Tibial nerve (tissue), 4 donors: ENCODE results near the gene CXXC4. TPM values are rescaled to one million over a fixed set of nuclear protein-coding genes. Genes with fewer than 3 reads are reported as not detected.
A peak's percentile ranks its signal among the peaks of the same experiment; 100 is the strongest.

ENCODE experiments used
- DNase-seq, 2 donors: peaks; one replicate each; pipeline ENCODE4 v3.0.0-alpha.2; 2019; ENCODE audit warnings: low spot score in 2 of 2
- H3K27ac ChIP-seq, 4 donors: fragments of 200-600 bp; sonication (generic) in 3 of 4; one replicate each; pipeline ENCODE4 v1.5.1; 2017 to 2019; ENCODE audit warnings: mild to moderate bottlenecking in 1 of 4
- H3K27me3 ChIP-seq, 2 donors: fragments of 200-600 bp; sonication (generic) in 1 of 2; one replicate each; pipeline versions ENCODE4 v1.5.1 to v1.6.0; 2017 to 2019
- H3K36me3 ChIP-seq, 3 donors: fragments of 200-600 bp; sonication (generic); one replicate each; pipeline ENCODE4 v1.5.1; 2018 to 2019
- H3K4me1 ChIP-seq, 4 donors: fragments of 200-600 bp; sonication (generic) in 3 of 4; one replicate each; pipeline ENCODE4 v1.5.1; 2017 to 2019
- H3K4me3 ChIP-seq, 4 donors: fragments of 200-600 bp; sonication (generic) in 3 of 4; one replicate each; pipeline ENCODE4 v1.5.1; 2017 to 2019; ENCODE audit warnings: mild to moderate bottlenecking in 1 of 4, moderate library complexity in 1 of 4
- H3K9me3 ChIP-seq, 4 donors: fragments of 200-600 bp; sonication (generic) in 3 of 4; one replicate each; pipeline ENCODE4 v1.5.1; 2017 to 2019
- EP300 ChIP-seq, 2 donors: sonication (generic); formaldehyde crosslinking; IDR thresholded peaks; one replicate each; pipeline ENCODE4 v1.6.1; 2017; ENCODE audit warnings: antibody characterized with exemption in 2 of 2, mild to moderate bottlenecking in 1 of 2
- POLR2A ChIP-seq, 2 donors: fragments of 450-650 bp; IDR thresholded peaks; one replicate each; pipeline ENCODE4 v1.6.1; 2017; ENCODE audit warnings: antibody characterized with exemption in 2 of 2, mild to moderate bottlenecking in 2 of 2, moderate library complexity in 2 of 2
- whole genome bisulfite sequencing, 2 donors: methylation state at CpG; one replicate each; pipeline ENCODE4 v1.1.5; 2018; 5-methylcytosine and 5-hydroxymethylcytosine counted together
- total RNA-seq, 4 donors: library from RNA; depleted of rRNA; stranded (reverse); fragments of >200 nt; gene quantifications; one replicate each; pipeline ENCODE4 v1.1.0, GENCODE V29; 2016
- TF ChIP-seq, protein P1 (sequence below), 5 experiments: fragments of 200-600 bp in 3 of 5; fragments of 450-650 bp in 2 of 5; sonication (generic) in 3 of 5; IDR thresholded peaks; one replicate each; pipeline ENCODE4 v1.5.1; 2016 to 2019; ENCODE audit warnings: antibody characterized with exemption in 5 of 5, mild to moderate bottlenecking in 3 of 5, moderate library complexity in 2 of 5

CXXC4 gene
- total RNA-seq, 4 donors from 2014 or later: 2.5 to 4.2 (median 3.1) TPM

DNA sequence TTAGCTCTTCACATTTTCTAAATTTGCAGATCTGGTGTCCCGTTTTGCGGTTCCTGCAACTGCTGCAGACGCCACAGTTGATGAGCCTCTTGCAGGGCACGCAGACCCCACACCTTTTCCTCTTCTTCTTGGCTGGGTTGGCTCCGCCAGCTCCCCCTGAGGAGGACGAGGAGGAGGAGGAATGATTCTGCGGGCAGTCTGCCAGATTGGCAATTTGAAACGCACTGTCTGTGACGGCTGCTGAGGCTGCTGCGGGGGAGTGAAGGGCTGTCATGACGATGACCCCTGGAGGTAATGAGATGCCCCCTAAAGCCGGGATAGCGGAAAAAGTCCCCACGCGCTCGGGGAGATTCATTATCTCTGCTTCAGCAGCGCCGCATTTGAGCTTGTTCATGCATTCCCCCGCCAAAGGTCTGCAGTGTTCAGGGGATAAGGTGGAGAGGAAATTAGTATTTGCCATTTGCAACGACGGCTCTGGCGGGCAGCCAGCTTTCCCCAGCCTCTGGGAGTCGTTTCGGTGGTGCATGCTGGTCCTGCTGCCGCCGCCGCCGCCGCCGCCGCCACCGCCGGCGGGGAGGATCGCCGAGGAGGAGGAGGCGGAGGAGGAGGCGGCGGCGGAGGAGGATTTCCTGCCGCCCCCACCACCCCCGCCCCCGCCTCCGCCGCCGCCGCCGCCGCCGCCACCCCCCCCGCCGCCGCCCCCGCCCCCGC is 3.8 kb downstream of the CXXC4 start:
- 0 to 1% methylated on average over 15 to 28 of the region's 55 CpGs for WGBS, 2 donors

DNA sequence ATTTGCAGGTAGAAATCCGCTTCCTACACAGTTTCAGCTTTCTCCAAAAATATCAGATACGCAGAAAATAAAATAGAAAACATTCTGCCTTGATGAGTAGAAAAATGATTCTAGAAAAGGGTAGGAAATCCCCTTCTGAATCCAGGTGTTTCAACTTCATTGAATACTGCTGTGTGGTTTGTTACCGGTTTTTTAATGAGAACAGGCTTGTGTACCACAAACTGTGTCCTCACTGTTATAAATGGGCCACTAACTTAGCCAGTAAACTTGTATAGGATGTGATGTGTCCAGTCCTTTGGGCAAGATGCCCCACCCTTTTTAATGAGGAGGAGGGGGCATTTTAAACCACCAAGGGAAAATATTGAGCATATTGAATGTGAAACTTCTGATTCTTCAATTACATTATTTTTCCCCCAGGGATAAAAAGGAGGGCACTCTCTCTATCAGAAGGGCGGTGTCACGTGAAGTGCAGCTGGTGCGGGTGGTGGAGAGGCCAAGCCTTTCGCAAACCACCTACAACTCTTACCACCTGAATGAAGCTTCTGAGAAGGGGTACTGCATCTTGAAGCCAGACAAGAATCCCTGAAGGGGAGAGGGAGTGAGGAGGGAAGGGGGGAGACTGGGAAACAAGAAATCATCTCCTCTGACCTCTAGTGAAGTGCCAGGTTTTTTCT is 4.5 kb downstream of the CXXC4 start:
- no peaks in the 10 kb centered on the region for H3K9me3 ChIP-seq
- H3K27ac ChIP-seq: peak overlapping the region in 2 of 4 donors; percentile 26 to 84
- peaks cover 0 to 42% (median 0%) of the 10 kb centered on the region in 4 donors for H3K4me1 ChIP-seq
- TF ChIP-seq EP300 (IDR thresholded peaks at IDR 0.05) (no peak), POLR2A (IDR thresholded peaks at IDR 0.05) (no peak)
- TF ChIP-seq, protein P1, sequence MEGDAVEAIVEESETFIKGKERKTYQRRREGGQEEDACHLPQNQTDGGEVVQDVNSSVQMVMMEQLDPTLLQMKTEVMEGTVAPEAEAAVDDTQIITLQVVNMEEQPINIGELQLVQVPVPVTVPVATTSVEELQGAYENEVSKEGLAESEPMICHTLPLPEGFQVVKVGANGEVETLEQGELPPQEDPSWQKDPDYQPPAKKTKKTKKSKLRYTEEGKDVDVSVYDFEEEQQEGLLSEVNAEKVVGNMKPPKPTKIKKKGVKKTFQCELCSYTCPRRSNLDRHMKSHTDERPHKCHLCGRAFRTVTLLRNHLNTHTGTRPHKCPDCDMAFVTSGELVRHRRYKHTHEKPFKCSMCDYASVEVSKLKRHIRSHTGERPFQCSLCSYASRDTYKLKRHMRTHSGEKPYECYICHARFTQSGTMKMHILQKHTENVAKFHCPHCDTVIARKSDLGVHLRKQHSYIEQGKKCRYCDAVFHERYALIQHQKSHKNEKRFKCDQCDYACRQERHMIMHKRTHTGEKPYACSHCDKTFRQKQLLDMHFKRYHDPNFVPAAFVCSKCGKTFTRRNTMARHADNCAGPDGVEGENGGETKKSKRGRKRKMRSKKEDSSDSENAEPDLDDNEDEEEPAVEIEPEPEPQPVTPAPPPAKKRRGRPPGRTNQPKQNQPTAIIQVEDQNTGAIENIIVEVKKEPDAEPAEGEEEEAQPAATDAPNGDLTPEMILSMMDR (IDR thresholded peaks at IDR 0.05): no peak
- DNase-seq: no peak
- H3K27me3 ChIP-seq: no peaks in the 10 kb centered on the region
- H3K4me3 ChIP-seq: peak overlapping the region in 3 of 4 donors; percentile 50 to 61 (median 54)
- WGBS, 2 donors: 62 to 68% methylated on average over 7 of the region's 7 CpGs
- H3K36me3 ChIP-seq: no peaks in the 10 kb centered on the region

More for the DNA sequence above, 3.8 kb downstream of the CXXC4 start:
- DNase-seq: peak; percentile 35 to 46
- H3K9me3 ChIP-seq: no peaks in the 10 kb centered on the region
- H3K4me1 ChIP-seq: peaks cover 0 to 42% (median 3%) of the 10 kb centered on the region in 4 donors
- H3K27ac ChIP-seq: peak overlapping the region in 2 of 4 donors; percentile 26 to 84
- H3K4me3 ChIP-seq: peak overlapping the region; percentile 50 to 61 (median 54)
- no peaks in the 10 kb centered on the region for H3K27me3 ChIP-seq
- TF ChIP-seq EP300 (IDR thresholded peaks at IDR 0.05): no peak
- no peak for TF ChIP-seq POLR2A (IDR thresholded peaks at IDR 0.05)
- TF ChIP-seq, protein P1 (IDR thresholded peaks at IDR 0.05): no peak
- no peaks in the 10 kb centered on the region for H3K36me3 ChIP-seq

DNA sequence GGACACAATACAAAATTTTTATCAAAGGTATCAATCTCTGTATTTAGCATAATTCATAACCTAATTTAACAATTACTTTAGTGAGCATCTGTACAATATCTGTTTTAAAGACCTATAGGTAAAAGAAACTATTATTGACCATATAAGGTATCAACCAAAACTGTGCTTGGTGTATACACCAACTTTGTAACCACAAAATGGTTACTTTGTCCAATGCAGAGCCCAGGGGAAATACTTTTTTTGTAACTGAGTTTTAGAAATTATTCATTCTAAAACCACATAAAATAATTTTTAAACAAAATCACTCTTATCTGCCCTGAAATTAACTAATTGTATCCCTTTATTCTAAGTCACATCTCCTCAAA is 5.0 kb downstream of the CXXC4 start:
- Histone ChIP-seq H3K4me3 (no peak overlapping the region), H3K36me3 (no peaks in the 10 kb centered on the region), H3K27ac (peak overlapping the region in 1 of 4 donors; percentile 84), H3K4me1 (peaks cover 0 to 41% (median 0%) of the 10 kb centered on the region in 4 donors), H3K27me3 (no peaks in the 10 kb centered on the region), H3K9me3 (no peaks in the 10 kb centered on the region)
- DNase-seq: no peak
- no peak for TF ChIP-seq POLR2A (IDR thresholded peaks at IDR 0.05)
- no peak for TF ChIP-seq EP300 (IDR thresholded peaks at IDR 0.05)
- TF ChIP-seq, protein P1 (IDR thresholded peaks at IDR 0.05): no peak

DNA sequence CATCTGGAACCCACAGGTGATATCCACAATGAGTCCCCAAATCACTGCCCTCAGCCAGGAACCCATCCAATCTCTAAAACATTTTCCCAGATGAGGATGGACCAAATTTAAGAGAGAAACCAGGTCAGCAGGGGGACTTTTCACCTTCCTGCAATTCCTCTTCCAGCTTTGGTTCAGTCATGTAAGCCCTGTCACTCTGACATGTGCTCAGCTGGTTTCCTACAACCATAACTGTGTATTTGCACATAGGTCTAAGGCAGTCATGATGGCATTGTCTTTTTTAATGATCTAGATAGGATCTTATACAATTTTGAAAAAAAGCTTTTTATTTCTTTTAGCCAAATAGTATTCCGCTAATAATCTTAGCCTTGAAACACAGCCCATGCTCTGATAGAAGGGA is 6.5 kb downstream of the CXXC4 start:
- WGBS, 2 donors: 86 to 98% methylated on average over 1 of the region's 1 CpG
- Histone ChIP-seq H3K27ac (no peak overlapping the region), H3K4me3 (no peak overlapping the region), H3K9me3 (no peaks in the 10 kb centered on the region), H3K4me1 (peaks cover 0 to 26% (median 0%) of the 10 kb centered on the region in 4 donors), H3K27me3 (no peaks in the 10 kb centered on the region), H3K36me3 (no peaks in the 10 kb centered on the region)
- TF ChIP-seq POLR2A (IDR thresholded peaks at IDR 0.05): no peak
- TF ChIP-seq, protein P1 (IDR thresholded peaks at IDR 0.05): no peak
- TF ChIP-seq EP300 (IDR thresholded peaks at IDR 0.05): no peak
- DNase-seq: no peak
